Spleen (tissue), 11 donors: ENCODE measurements around the gene SNX21. TPM values are rescaled to one million over a fixed set of nuclear protein-coding genes. Genes with fewer than 3 reads are reported as not detected.

Source experiments
- DNase-seq: peaks from one replicate; pipeline ENCODE4 v3.0.0-alpha.2; 2020
- H3K27ac ChIP-seq, 8 donors: fragments of 200-600 bp; sonication (generic) in 7 of 8; 1 replicate in 4 of 8; 2 replicates in 4 of 8; pipeline versions ENCODE4 v1.5.0 to v1.8.0; 2016 to 2021; ENCODE audit warnings: inconsistent platforms in 4 of 8, mild to moderate bottlenecking in 4 of 8, moderate library complexity in 1 of 8
- H3K27me3 ChIP-seq, 7 donors: fragments of 200-600 bp; sonication (generic) in 6 of 7; replicated peaks in 1 of 7; 1 replicate in 4 of 7; 2 replicates in 3 of 7; pipeline versions ENCODE4 v1.5.0 to v1.8.0; 2016 to 2021; ENCODE audit warnings: inconsistent platforms in 3 of 7, mild to moderate bottlenecking in 1 of 7
- H3K36me3 ChIP-seq, 6 donors: fragments of 200-600 bp; sonication (generic) in 5 of 6; 1 replicate in 4 of 6; 2 replicates in 2 of 6; pipeline versions ENCODE4 v1.5.0 to v1.8.0; 2016 to 2021; ENCODE audit warnings: inconsistent platforms in 2 of 6
- H3K4me1 ChIP-seq, 6 donors: fragments of 200-600 bp; sonication (generic) in 5 of 6; 1 replicate in 3 of 6; 2 replicates in 3 of 6; pipeline versions ENCODE4 v1.5.0 to v1.8.0; 2016 to 2021; ENCODE audit warnings: inconsistent platforms in 3 of 6
- H3K4me3 ChIP-seq, 8 donors: fragments of 200-600 bp; sonication (generic) in 7 of 8; 1 replicate in 4 of 8; 2 replicates in 4 of 8; pipeline versions ENCODE4 v1.5.0 to v1.8.0; 2016 to 2021; ENCODE audit warnings: inconsistent platforms in 4 of 8, mild to moderate bottlenecking in 4 of 8, moderate library complexity in 2 of 8
- H3K9me3 ChIP-seq, 8 donors: fragments of 200-600 bp; sonication (generic) in 7 of 8; 1 replicate in 4 of 8; 2 replicates in 4 of 8; pipeline versions ENCODE4 v1.5.0 to v1.8.0; 2016 to 2021; ENCODE audit warnings: inconsistent platforms in 4 of 8
- CTCF ChIP-seq, 11 experiments: fragments of 200-600 bp in 7 of 11; fragments of 450-650 bp in 4 of 11; sonication (generic) in 4 of 11; IDR thresholded peaks in 8 of 11; conservative IDR thresholded peaks in 3 of 11; 1 replicate in 7 of 11; 2 replicates in 4 of 11; pipeline versions ENCODE4 v1.4.0 to v1.8.0; 2016 to 2021; ENCODE audit warnings: antibody characterized with exemption in 11 of 11, inconsistent platforms in 4 of 11, mild to moderate bottlenecking in 1 of 11
- POLR2A ChIP-seq, 3 donors: fragments of 450-650 bp; IDR thresholded peaks; one replicate each; pipeline ENCODE4 v1.5.1; 2017; ENCODE audit warnings: antibody characterized with exemption in 3 of 3, mild to moderate bottlenecking in 1 of 3
- POLR2AphosphoS5 ChIP-seq, 3 donors: sonication (generic); formaldehyde crosslinking; IDR thresholded peaks; one replicate each; pipeline ENCODE4 v1.5.1; 2017; ENCODE audit warnings: antibody characterized with exemption in 3 of 3
- WGBS, 5 donors: extraction: QIAGEN DNeasy Blood & Tissue Kit in 3 of 5; methylation state at CpG; one replicate each; pipeline versions ENCODE4 v1.1.5 to v1.1.7; 2013 to 2018; 5-methylcytosine and 5-hydroxymethylcytosine counted together
- intact Hi-C: fragments of 100-400 bp; cut with DNase I; formaldehyde crosslinking; loops from one replicate; pipeline ENCODE4 v1.15.0; 2023; ENCODE audit warnings: low total_unique reads
- polyA plus RNA-seq, 3 donors: library from polyadenylated mRNA; stranded (reverse); fragments of 200-250 nt; gene quantifications; one replicate each; pipeline ENCODE4 v1.2.1, GENCODE V29; 2013
- total RNA-seq, 7 donors: library from RNA; depleted of rRNA in 3 of 7; stranded (reverse); fragments of >200 nt in 3 of 7; fragmentation: NEBNext Ultra II Directional in 4 of 7; extraction: Animal tissue kit (Norgen Biotek cat#: 25700) in 4 of 7; gene quantifications; one replicate each; pipeline versions ENCODE4 v1.1.0 to v1.2.1, GENCODE V29; 2016 to 2021
- donor health status: healthy with polysubstance abuse.
- donor health status: DM: no; HTN: no; CAD: no; lungs with moderate emphysema.
- donor health status: DM: no; HTN: no; CAD: no.
- donor health status: Bipolar disorder and iron deficiency.
- donor health status: healthy.
- donor health status: DM: no; HTN: no; CAD: no.
- donor health status: DM: yes; HTN: yes; CAD: no.

The SNX21 gene
- total and polyA plus RNA-seq, 10 donors: 6.3 to 32.4 (median 17.2) TPM

GRCh38 chr20:45863543-45864470, 30.2 kb downstream of the SNX21 start:
- WGBS, 5 donors: 91 to 96% (median 94%) methylated on average over 7 of the region's 7 CpGs
- Histone ChIP-seq H3K4me1 (peaks cover 0 to 21% (median 2%) of the 10 kb centered on the region in 6 donors), H3K9me3 (no peaks in the 10 kb centered on the region), H3K27me3 (no peaks in the 10 kb centered on the region), H3K4me3 (no peak overlapping the region), H3K36me3 (no peaks in the 10 kb centered on the region), H3K27ac (no peak overlapping the region)
- intact Hi-C loops: no loop called here
- peak; percentile 10 for DNase-seq
- TF ChIP-seq POLR2AphosphoS5 (IDR thresholded peaks at IDR 0.05): no peak
- TF ChIP-seq POLR2A (IDR thresholded peaks at IDR 0.05): no peak
- TF ChIP-seq CTCF (IDR thresholded peaks at IDR 0.05 in 8 of 11, conservative IDR thresholded peaks at IDR 0.05 in 3 of 11): no peak

- Histone ChIP-seq H3K9me3 (no peaks in the 10 kb centered on the region), H3K36me3 (no peaks in the 10 kb centered on the region), H3K4me3 (no peak overlapping the region), H3K27me3 (no peaks in the 10 kb centered on the region), H3K27ac (no peak overlapping the region), H3K4me1 (peaks cover 0 to 10% (median 2%) of the 10 kb centered on the region in 6 donors)
- TF ChIP-seq CTCF (IDR thresholded peaks at IDR 0.05 in 8 of 11, conservative IDR thresholded peaks at IDR 0.05 in 3 of 11) (no peak), POLR2A (IDR thresholded peaks at IDR 0.05) (no peak), POLR2AphosphoS5 (IDR thresholded peaks at IDR 0.05) (no peak)
- peak; percentile 17 for DNase-seq
- WGBS, 5 donors: 91 to 99% (median 94%) methylated on average over 5 of the region's 5 CpGs
- intact Hi-C loops: no loop called here
Measured at GRCh38 chr20:45866454-45866853, 32.9 kb downstream of the SNX21 start.

- Histone ChIP-seq H3K27ac (no peak overlapping the region), H3K4me1 (peaks cover 0 to 10% (median 2%) of the 10 kb centered on the region in 6 donors), H3K27me3 (no peaks in the 10 kb centered on the region), H3K36me3 (peaks cover 0 to under 1% (median 0%) of the 10 kb centered on the region in 6 donors), H3K4me3 (no peak overlapping the region), H3K9me3 (no peaks in the 10 kb centered on the region)
- DNase-seq: peak; percentile 5
- intact Hi-C loops: no loop called here
- no peak for TF ChIP-seq POLR2A (IDR thresholded peaks at IDR 0.05)
- TF ChIP-seq POLR2AphosphoS5 (IDR thresholded peaks at IDR 0.05): no peak
- TF ChIP-seq CTCF (IDR thresholded peaks at IDR 0.05 in 8 of 11, conservative IDR thresholded peaks at IDR 0.05 in 3 of 11): no peak
- WGBS, 5 donors: 89 to 97% (median 92%) methylated on average over 6 of the region's 6 CpGs
Measured at GRCh38 chr20:45867136-45867818, 33.7 kb downstream of the SNX21 start.

- intact Hi-C loops: no loop called here
- DNase-seq: no peak
- Histone ChIP-seq H3K36me3 (peaks cover 0 to 6% (median 0%) of the 10 kb centered on the region in 6 donors), H3K9me3 (no peaks in the 10 kb centered on the region), H3K27me3 (no peaks in the 10 kb centered on the region), H3K27ac (no peak overlapping the region), H3K4me3 (no peak overlapping the region), H3K4me1 (peaks cover 0 to 10% (median 2%) of the 10 kb centered on the region in 6 donors)
- TF ChIP-seq POLR2AphosphoS5 (IDR thresholded peaks at IDR 0.05) (no peak), POLR2A (IDR thresholded peaks at IDR 0.05) (no peak), CTCF (IDR thresholded peaks at IDR 0.05 in 8 of 11, conservative IDR thresholded peaks at IDR 0.05 in 3 of 11) (no peak)
Measured at GRCh38 chr20:45867819-45868176, 34.2 kb downstream of the SNX21 start.
